HepG2 (cell line): ENCODE results near the gene HIRA. TPM values are rescaled to one million over a fixed set of nuclear protein-coding genes. Genes with fewer than 3 reads are reported as not detected.
A peak's percentile ranks its signal among the peaks of the same experiment; 100 is the strongest.

Source experiments
- CAMTA2 ChIP-seq: sonication (generic); formaldehyde crosslinking; IDR thresholded peaks from 2 replicates; pipeline ENCODE4 v1.4.0; 2020; ENCODE audit warnings: mild to moderate bottlenecking, missing genetic modification reagents, borderline replicate concordance
- FOXM1 ChIP-seq: sonication (generic); formaldehyde crosslinking; IDR thresholded peaks from 2 replicates; pipeline ENCODE4 v1.5.0; 2020; ENCODE audit warnings: missing genetic modification reagents
- HNF4A ChIP-seq: sonication (generic); formaldehyde crosslinking; IDR thresholded peaks from 2 replicates; pipeline ENCODE4 v1.4.0; 2020; ENCODE audit warnings: missing genetic modification reagents
- HNRNPL ChIP-seq: fragments of 200-400 bp; formaldehyde crosslinking; IDR thresholded peaks from 2 replicates; pipeline ENCODE4 v1.6.1; 2017; ENCODE audit warnings: mild to moderate bottlenecking, low read depth, low read length
- HOXA3 ChIP-seq: sonication (generic); formaldehyde crosslinking; IDR thresholded peaks from 2 replicates; pipeline ENCODE4 v1.5.0; 2020; ENCODE audit warnings: missing genetic modification reagents
- NR2F1 ChIP-seq, 2 experiments: fragments of 450-650 bp in 1 of 2; formaldehyde crosslinking in 1 of 2; IDR thresholded peaks; 2 replicates each; pipeline versions ENCODE4 v1.5.0 to v1.6.1; 2016 to 2020; ENCODE audit warnings: mild to moderate bottlenecking in 1 of 2, missing compliant biosample characterization in 1 of 2, missing genetic modification reagents in 1 of 2, moderate library complexity in 1 of 2
- POLR2G ChIP-seq: fragments of 200-400 bp; formaldehyde crosslinking; IDR thresholded peaks from 2 replicates; pipeline ENCODE4 v1.6.1; 2018; ENCODE audit warnings: mild to moderate bottlenecking, low read depth, low read length, moderate library complexity
- SAP130 ChIP-seq: IDR thresholded peaks from 2 replicates; pipeline ENCODE4 v1.6.1; 2016; ENCODE audit warnings: low read depth
- SCMH1 ChIP-seq: sonication (generic); formaldehyde crosslinking; IDR thresholded peaks from 2 replicates; pipeline ENCODE4 v1.9.0; 2021; ENCODE audit warnings: missing genetic modification reagents, mild to moderate bottlenecking, borderline replicate concordance
- SOX5 ChIP-seq: IDR thresholded peaks from 2 replicates; pipeline ENCODE4 v1.6.1; 2016; ENCODE audit warnings: borderline replicate concordance
- TAF1 ChIP-seq: sonication (generic); formaldehyde crosslinking; IDR thresholded peaks from 2 replicates; pipeline ENCODE4 v1.4.0; 2020; ENCODE audit warnings: missing genetic modification reagents
- THAP11 ChIP-seq: IDR thresholded peaks from 2 replicates; pipeline ENCODE4 v1.6.1; 2016; ENCODE audit warnings: missing biosample characterization, missing genetic modification reagents
- TMF1 ChIP-seq: sonication (generic); formaldehyde crosslinking; IDR thresholded peaks from 2 replicates; pipeline ENCODE4 v1.8.1; 2022; ENCODE audit warnings: low read depth, missing genetic modification reagents
- ZBTB2 ChIP-seq: sonication (generic); formaldehyde crosslinking; IDR thresholded peaks from 2 replicates; pipeline ENCODE4 v1.8.0; 2022; ENCODE audit warnings: low read depth, missing genetic modification reagents
- ZFP90 ChIP-seq: sonication (generic); formaldehyde crosslinking; IDR thresholded peaks from 2 replicates; pipeline ENCODE4 v1.8.0; 2022; ENCODE audit warnings: missing genetic modification reagents, mild to moderate bottlenecking, inconsistent platforms, borderline replicate concordance
- ZGPAT ChIP-seq: IDR thresholded peaks from 2 replicates; pipeline ENCODE4 v1.6.1; 2016; ENCODE audit warnings: mild to moderate bottlenecking
- ZNF20 ChIP-seq: sonication (generic); formaldehyde crosslinking; IDR thresholded peaks from 2 replicates; pipeline ENCODE4 v1.4.0; 2020; ENCODE audit warnings: mild to moderate bottlenecking, moderate library complexity, missing genetic modification reagents
- ZNF335 ChIP-seq: sonication (generic); formaldehyde crosslinking; IDR thresholded peaks from 2 replicates; pipeline ENCODE4 v1.4.0; 2020; ENCODE audit warnings: missing genetic modification reagents
- ZNF644 ChIP-seq: IDR thresholded peaks from 2 replicates; pipeline ENCODE4 v1.6.1; 2016; ENCODE audit warnings: low read depth
- ZNF83 ChIP-seq: sonication (generic); formaldehyde crosslinking; IDR thresholded peaks from 2 replicates; pipeline ENCODE4 v1.4.0; 2020; ENCODE audit warnings: missing genetic modification reagents, mild to moderate bottlenecking, borderline replicate concordance
- polyA plus RNA-seq, 8 experiments: library from polyadenylated mRNA; depleted of rRNA in 3 of 8; stranded (reverse) in 7 of 8; unstranded in 1 of 8; fragments of >200 nt; fragmentation: Illumina TruSeq in 4 of 8; extraction: Trizol in 4 of 8; gene quantifications; 2 replicates each; pipeline versions ENCODE4 v1.2.1 to v1.2.3, GENCODE V29; 2011 to 2016; ENCODE audit warnings: low read depth in 4 of 8, missing spikeins in 1 of 8, mixed read lengths in 1 of 8; ENCODE audit not compliant: insufficient read depth in 1 of 8
- total RNA-seq, 5 experiments: library from RNA; depleted of rRNA; stranded (reverse); fragments of >200 nt; fragmentation: Illumina TruSeq; extraction: Trizol; gene quantifications; 2 replicates each; pipeline ENCODE4 v1.2.3, GENCODE V29; 2016; ENCODE audit warnings: low read depth in 1 of 5
- TF ChIP-seq, protein P1 (sequence below): IDR thresholded peaks from 2 replicates; pipeline ENCODE4 v1.6.1; 2018; ENCODE audit warnings: missing genetic modification reagents, mild to moderate bottlenecking, missing compliant biosample characterization
- TF ChIP-seq, protein P2 (sequence below): sonication (generic); formaldehyde crosslinking; IDR thresholded peaks from 2 replicates; pipeline ENCODE4 v1.5.1; 2020; ENCODE audit warnings: missing genetic modification reagents, mild to moderate bottlenecking, borderline replicate concordance
- TF ChIP-seq, protein P3 (sequence below): sonication (generic); formaldehyde crosslinking; conservative IDR thresholded peaks from 2 replicates; pipeline ENCODE4 v1.5.0; 2020; ENCODE audit warnings: missing genetic modification reagents

The HIRA gene
- total and polyA plus RNA-seq, 2 of the 13 experiments (the other 11 are each of a cell fraction or from before 2014, with no cell fraction given), result 21.5 to 29.2 TPM

DNA sequence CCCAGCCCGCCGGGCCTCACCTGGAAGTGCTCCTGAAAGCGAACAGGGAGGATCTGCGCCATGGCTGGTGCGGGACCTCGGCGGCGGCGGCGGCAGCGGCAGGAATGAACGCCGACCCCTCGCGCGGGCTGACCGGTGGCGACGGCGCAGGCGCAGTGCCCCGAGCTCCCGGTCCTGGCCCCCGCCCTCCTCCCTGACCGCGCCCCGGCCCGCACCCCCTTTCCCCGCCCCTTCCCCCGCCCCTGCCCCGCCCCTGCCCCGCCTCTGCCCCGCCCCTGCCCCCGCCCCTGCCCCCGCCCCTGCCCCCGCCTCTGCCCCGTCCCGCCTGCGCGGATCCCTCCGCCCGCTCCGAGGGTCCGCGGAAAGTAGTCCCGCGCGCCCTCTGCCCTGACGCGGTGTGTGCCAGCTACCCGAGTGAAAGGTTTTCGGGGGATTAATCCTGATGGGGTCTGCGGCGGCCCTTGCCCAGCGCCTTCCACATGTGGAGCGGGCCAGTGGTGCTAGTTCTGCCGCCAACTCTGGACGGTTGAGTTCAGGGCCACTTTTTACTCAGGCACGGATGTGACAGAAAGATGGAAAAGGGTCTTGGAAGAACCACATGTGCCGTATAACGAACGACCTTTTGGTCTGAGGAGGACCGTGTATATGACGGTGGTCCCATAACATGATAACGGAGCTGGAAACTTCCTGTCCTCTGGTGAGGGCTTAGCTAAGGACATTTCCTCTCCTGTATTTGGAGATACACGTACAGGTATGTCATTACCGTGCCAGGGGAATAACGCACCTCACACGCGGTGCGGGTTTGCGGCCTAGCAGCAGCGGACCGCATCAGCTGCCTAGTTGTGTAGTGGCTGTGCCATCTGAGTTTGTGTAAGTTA, 139.7 kb downstream of the HIRA start, which contains the start of gene CLTCL1 (continued):
- TF ChIP-seq, protein P1, sequence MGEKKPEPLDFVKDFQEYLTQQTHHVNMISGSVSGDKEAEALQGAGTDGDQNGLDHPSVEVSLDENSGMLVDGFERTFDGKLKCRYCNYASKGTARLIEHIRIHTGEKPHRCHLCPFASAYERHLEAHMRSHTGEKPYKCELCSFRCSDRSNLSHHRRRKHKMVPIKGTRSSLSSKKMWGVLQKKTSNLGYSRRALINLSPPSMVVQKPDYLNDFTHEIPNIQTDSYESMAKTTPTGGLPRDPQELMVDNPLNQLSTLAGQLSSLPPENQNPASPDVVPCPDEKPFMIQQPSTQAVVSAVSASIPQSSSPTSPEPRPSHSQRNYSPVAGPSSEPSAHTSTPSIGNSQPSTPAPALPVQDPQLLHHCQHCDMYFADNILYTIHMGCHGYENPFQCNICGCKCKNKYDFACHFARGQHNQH (CRISPR knock-in tag), result peak; percentile 60; the same call in 1 of the 2 replicates
- TF ChIP-seq HNRNPL (peak; percentile 70; the same call in 1 of the 2 replicates), ZNF83 (CRISPR knock-in tag) (0 out of 2 replicates have a peak, but pooled peaks have one; percentile 4), TAF1 (CRISPR knock-in tag) (peak; percentile 62), HNF4A (peak; percentile 33), HOXA3 (peak; percentile 25; the same call in 1 of the 2 replicates), ZNF644 (CRISPR knock-in tag) (no peak), FOXM1 (CRISPR knock-in tag) (no peak), CAMTA2 (0 out of 2 replicates have a peak, but pooled peaks have one; percentile 42), ZGPAT (CRISPR knock-in tag) (peak; percentile 56), ZBTB2 (peak; percentile 56; the same call in 1 of the 2 replicates), TMF1 (CRISPR knock-in tag) (peak; percentile 60; the same call in 1 of the 2 replicates), SOX5 (CRISPR knock-in tag) (no peak), POLR2G (peak; percentile 72), NR2F1 (CRISPR knock-in tag; IDR thresholded peaks at IDR 0.05) (0 out of 4 replicates have a peak, but pooled peaks of 1 of the 2 experiments have one; percentile 3), ZFP90 (CRISPR knock-in tag) (no peak), ZNF20 (CRISPR knock-in tag) (no peak), SAP130 (CRISPR knock-in tag) (peak; percentile 69), ZNF335 (CRISPR knock-in tag) (peak; percentile 16; the same call in 1 of the 2 replicates), SCMH1 (CRISPR knock-in tag) (no peak), THAP11 (CRISPR knock-in tag) (peak; percentile 38; the same call in 1 of the 2 replicates)
- TF ChIP-seq, protein P2, sequence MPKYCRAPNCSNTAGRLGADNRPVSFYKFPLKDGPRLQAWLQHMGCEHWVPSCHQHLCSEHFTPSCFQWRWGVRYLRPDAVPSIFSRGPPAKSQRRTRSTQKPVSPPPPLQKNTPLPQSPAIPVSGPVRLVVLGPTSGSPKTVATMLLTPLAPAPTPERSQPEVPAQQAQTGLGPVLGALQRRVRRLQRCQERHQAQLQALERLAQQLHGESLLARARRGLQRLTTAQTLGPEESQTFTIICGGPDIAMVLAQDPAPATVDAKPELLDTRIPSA (CRISPR knock-in tag), result no peak
- TF ChIP-seq, protein P3, sequence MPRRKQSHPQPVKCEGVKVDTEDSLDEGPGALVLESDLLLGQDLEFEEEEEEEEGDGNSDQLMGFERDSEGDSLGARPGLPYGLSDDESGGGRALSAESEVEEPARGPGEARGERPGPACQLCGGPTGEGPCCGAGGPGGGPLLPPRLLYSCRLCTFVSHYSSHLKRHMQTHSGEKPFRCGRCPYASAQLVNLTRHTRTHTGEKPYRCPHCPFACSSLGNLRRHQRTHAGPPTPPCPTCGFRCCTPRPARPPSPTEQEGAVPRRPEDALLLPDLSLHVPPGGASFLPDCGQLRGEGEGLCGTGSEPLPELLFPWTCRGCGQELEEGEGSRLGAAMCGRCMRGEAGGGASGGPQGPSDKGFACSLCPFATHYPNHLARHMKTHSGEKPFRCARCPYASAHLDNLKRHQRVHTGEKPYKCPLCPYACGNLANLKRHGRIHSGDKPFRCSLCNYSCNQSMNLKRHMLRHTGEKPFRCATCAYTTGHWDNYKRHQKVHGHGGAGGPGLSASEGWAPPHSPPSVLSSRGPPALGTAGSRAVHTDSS (CRISPR knock-in tag), result 0 out of 2 replicates have a peak, but pooled peaks have one; percentile 48
